ENCODE data around the gene DLG2. TPM values are rescaled to one million over a fixed set of nuclear protein-coding genes. Genes with fewer than 3 reads are reported as not detected.
"Not testable (repeated sequence)": the region's sequence is repeated elsewhere in the genome, so short reads cannot be mapped to it uniquely, and the experiment has no call there.

Gene DLG2
- total RNA-seq, 2 experiments from 2014 or later, result 6.9 to 8.2 TPM

DNA sequence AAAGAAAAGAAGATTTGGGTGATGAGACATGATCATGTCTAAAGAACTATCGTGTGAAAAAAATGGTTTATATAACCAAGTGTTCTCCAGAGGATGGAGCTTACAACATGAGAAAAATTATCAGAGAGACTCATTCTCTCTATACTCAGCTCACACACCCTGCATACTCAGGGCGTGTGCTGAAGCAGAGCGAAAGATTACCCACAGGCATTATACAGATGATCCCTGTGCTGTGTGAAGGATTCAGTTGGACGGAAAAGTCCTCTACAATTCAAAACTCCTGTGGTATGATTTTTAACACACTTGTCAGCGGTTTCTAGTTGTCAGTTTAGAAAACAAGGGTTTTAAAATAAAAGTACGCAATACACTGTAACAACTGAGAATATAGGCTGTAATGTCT lies 267.3 kb downstream of the DLG2 start:
- Histone ChIP-seq H3K79me2 (ENCODE audit: insufficient read depth, low read depth, low read length) (no peaks in the 10 kb centered on the region; the same call in 1 of the 2 replicates), H3K4me1 (ENCODE audit: insufficient read depth, low read length, poor library complexity, severe bottlenecking) (no peaks in the 10 kb centered on the region), H3K36me3 (ENCODE audit: insufficient read depth, low read length) (no peaks in the 10 kb centered on the region), H3K27ac (ENCODE audit: low read depth, low read length, poor library complexity, severe bottlenecking) (no peak overlapping the region), H2AFZ (ENCODE audit: low read length) (no peak overlapping the region), H4K20me1 (ENCODE audit: insufficient read depth, low read length) (no peaks in the 10 kb centered on the region), H3K9me3 (ENCODE audit: low read length) (no peaks in the 10 kb centered on the region), H3K4me3 (ENCODE audit: low read depth, low read length, poor library complexity, severe bottlenecking) (no peak overlapping the region), H3K4me2 (ENCODE audit: low read length) (no peak overlapping the region), H3K9me2 (ENCODE audit: insufficient read depth, low read length) (no peaks in the 10 kb centered on the region)
- ChIA-PET CTCF (ENCODE audit: unreplicated experiment) (no interaction called here), POLR2A (interaction anchor here (1.3 kb wide), 1 partner anchor 17 kb away, joined by 3 read pairs; no protein-coding TSS in a partner anchor)
- BruUV-seq (replicated peaks), result no TSS peak
- DNase-seq (ENCODE audit: low spot score), result no peak
- intact Hi-C loops (cut with micrococcal nuclease; ENCODE audit: unreplicated experiment), result no loop called here
- TF ChIP-seq EZH2phosphoT487 (IDR thresholded peaks at IDR 0.05; ENCODE audit: borderline replicate concordance, low read depth, low read length), result no peak
- TF ChIP-seq, protein P1, sequence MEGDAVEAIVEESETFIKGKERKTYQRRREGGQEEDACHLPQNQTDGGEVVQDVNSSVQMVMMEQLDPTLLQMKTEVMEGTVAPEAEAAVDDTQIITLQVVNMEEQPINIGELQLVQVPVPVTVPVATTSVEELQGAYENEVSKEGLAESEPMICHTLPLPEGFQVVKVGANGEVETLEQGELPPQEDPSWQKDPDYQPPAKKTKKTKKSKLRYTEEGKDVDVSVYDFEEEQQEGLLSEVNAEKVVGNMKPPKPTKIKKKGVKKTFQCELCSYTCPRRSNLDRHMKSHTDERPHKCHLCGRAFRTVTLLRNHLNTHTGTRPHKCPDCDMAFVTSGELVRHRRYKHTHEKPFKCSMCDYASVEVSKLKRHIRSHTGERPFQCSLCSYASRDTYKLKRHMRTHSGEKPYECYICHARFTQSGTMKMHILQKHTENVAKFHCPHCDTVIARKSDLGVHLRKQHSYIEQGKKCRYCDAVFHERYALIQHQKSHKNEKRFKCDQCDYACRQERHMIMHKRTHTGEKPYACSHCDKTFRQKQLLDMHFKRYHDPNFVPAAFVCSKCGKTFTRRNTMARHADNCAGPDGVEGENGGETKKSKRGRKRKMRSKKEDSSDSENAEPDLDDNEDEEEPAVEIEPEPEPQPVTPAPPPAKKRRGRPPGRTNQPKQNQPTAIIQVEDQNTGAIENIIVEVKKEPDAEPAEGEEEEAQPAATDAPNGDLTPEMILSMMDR (conservative IDR thresholded peaks at IDR 0.05; ENCODE audit: low read length), result no peak

DNA sequence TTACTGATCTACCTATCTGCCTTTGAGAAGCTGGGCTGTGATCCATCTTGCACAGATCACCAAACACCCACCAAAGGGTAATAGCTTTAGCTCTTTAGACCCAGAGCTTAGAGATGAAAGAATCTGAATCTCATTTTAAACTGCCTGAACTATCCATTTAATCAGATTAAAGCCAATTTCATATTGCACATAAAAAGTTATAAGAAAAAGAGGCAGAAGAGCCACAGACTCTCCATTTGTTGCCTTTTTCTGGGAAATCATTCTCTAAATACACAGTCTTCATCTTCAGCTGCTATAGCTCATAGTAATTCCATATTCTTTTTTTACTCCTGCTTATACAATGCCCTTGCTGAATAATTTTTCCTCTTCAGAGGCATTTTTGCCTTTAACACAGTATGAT lies 271.2 kb downstream of the DLG2 start:
- CTCF ChIA-PET (ENCODE audit: unreplicated experiment), result no interaction called here
- no peaks in the 10 kb centered on the region; the same call in 1 of the 2 replicates for H3K79me2 ChIP-seq (ENCODE audit: insufficient read depth, low read depth, low read length)
- H3K27ac ChIP-seq (ENCODE audit: low read depth, low read length, poor library complexity, severe bottlenecking), result no peak overlapping the region
- H3K9me3 ChIP-seq (ENCODE audit: low read length), result no peaks in the 10 kb centered on the region
- H4K20me1 ChIP-seq (ENCODE audit: insufficient read depth, low read length), result no peaks in the 10 kb centered on the region
- peaks cover 3% of the 10 kb centered on the region for H3K4me1 ChIP-seq (ENCODE audit: insufficient read depth, low read length, poor library complexity, severe bottlenecking)
- no peaks in the 10 kb centered on the region for H3K9me2 ChIP-seq (ENCODE audit: insufficient read depth, low read length)
- TF ChIP-seq, protein P1 (conservative IDR thresholded peaks at IDR 0.05; ENCODE audit: low read length), result no peak
- TF ChIP-seq EZH2phosphoT487 (IDR thresholded peaks at IDR 0.05; ENCODE audit: borderline replicate concordance, low read depth, low read length), result no peak
- POLR2A ChIA-PET, result interaction anchor here (1.0 to 1.8 kb wide), 2 partner anchors 8 to 16 kb away, joined by 3 to 10 read pairs; no protein-coding TSS in a partner anchor
- no peak for DNase-seq (ENCODE audit: low spot score)
- H3K36me3 ChIP-seq (ENCODE audit: insufficient read depth, low read length), result no peaks in the 10 kb centered on the region
- intact Hi-C loops (cut with micrococcal nuclease; ENCODE audit: unreplicated experiment), result no loop called here
- no peak overlapping the region for H2AFZ ChIP-seq (ENCODE audit: low read length)
- no peak overlapping the region for H3K4me2 ChIP-seq (ENCODE audit: low read length)
- BruUV-seq (replicated peaks), result no TSS peak
- H3K4me3 ChIP-seq (ENCODE audit: low read depth, low read length, poor library complexity, severe bottlenecking), result no peak overlapping the region

DNA sequence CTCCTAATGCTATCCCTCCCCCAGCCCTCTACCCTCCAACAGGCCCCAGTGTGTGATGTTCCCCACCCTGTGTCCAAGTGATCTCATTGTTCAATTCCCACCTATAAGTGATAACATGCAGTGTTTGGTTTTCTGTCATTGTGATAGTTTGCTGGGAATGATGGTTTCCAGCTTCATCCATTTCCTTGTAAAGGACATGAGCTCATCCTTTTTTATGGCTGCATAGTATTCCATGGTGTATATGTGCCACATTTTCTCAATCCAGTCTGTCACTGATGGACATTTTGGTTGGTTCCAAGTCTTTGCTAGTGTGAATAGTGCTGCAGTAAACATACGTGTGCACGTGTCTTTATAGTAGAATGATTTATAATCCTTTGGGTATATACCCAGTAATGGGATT lies 277.6 kb downstream of the DLG2 start:
- H3K4me1 ChIP-seq (ENCODE audit: insufficient read depth, low read length, poor library complexity, severe bottlenecking); H3K27ac ChIP-seq (ENCODE audit: low read depth, low read length, poor library complexity, severe bottlenecking); intact Hi-C loops (cut with micrococcal nuclease; ENCODE audit: unreplicated experiment); H3K4me2 ChIP-seq (ENCODE audit: low read length); H4K20me1 ChIP-seq (ENCODE audit: insufficient read depth, low read length); BruUV-seq (replicated peaks); H3K79me2 ChIP-seq (ENCODE audit: insufficient read depth, low read depth, low read length); H3K4me3 ChIP-seq (ENCODE audit: low read depth, low read length, poor library complexity, severe bottlenecking); CTCF ChIA-PET (ENCODE audit: unreplicated experiment); POLR2A ChIA-PET; H2AFZ ChIP-seq (ENCODE audit: low read length); H3K9me3 ChIP-seq (ENCODE audit: low read length); H3K9me2 ChIP-seq (ENCODE audit: insufficient read depth, low read length); DNase-seq (ENCODE audit: low spot score); H3K36me3 ChIP-seq (ENCODE audit: insufficient read depth, low read length): not testable (repeated sequence)
